Brain microvascular endothelial cell (primary cell): ENCODE results near the gene BCR.

Experiments used
- DNase-seq: peaks from one replicate; pipeline ENCODE4 v3.0.0-alpha.2; 2020
- H3K27ac ChIP-seq: fragments of 250-450 bp; sonication (Bioruptor Pico); 2 replicates; pipeline ENCODE4 v1.5.1; 2020; ENCODE audit warnings: mild to moderate bottlenecking, moderate library complexity
- H3K27me3 ChIP-seq: fragments of 250-450 bp; sonication (Bioruptor Pico); replicated peaks from 2 replicates; pipeline ENCODE4 v1.5.1; 2020; ENCODE audit warnings: mild to moderate bottlenecking
- H3K36me3 ChIP-seq: fragments of 250-450 bp; sonication (Bioruptor Pico); replicated peaks from 2 replicates; pipeline ENCODE4 v1.5.1; 2020; ENCODE audit warnings: mild to moderate bottlenecking
- H3K4me3 ChIP-seq: 2 replicates; pipeline ENCODE4 v1.5.1; 2011; ENCODE audit warnings: low read depth, mild to moderate bottlenecking, control low read depth, low read length, moderate library complexity
- CTCF ChIP-seq: IDR thresholded peaks from 2 replicates; pipeline ENCODE4 v1.5.1; 2011; ENCODE audit warnings: low read depth, mild to moderate bottlenecking, moderate library complexity, low read length, control low read depth, inconsistent platforms; ENCODE audit errors: missing control alignments
- in situ Hi-C: cut with HindIII; loops from 2 replicates; pipeline ENCODE4 v1.10.0; 2017; ENCODE audit warnings: low sequenced_read_pairs, low pct_ligation_motif_present

Gene BCR

GRCh38 chr22:23224846-23225245 is 44.5 kb downstream of the BCR start:
- Histone ChIP-seq H3K27ac (no peak overlapping the region), H3K27me3 (peaks cover 10% of the 10 kb centered on the region), H3K4me3 (no peak overlapping the region), H3K36me3 (peaks cover 2% of the 10 kb centered on the region)
- no peak for TF ChIP-seq CTCF
- no peak for DNase-seq
- in situ Hi-C loops: no loop called here

GRCh38 chr22:23225337-23225723 is 45.0 kb downstream of the BCR start:
- peaks cover 10% of the 10 kb centered on the region for H3K27me3 ChIP-seq
- H3K27ac ChIP-seq: peak overlapping the region; percentile 77
- H3K4me3 ChIP-seq: no peak overlapping the region
- in situ Hi-C loops: no loop called here
- DNase-seq: no peak
- no peak for TF ChIP-seq CTCF
- H3K36me3 ChIP-seq: peaks cover 2% of the 10 kb centered on the region

GRCh38 chr22:23225724-23226496 is 45.6 kb downstream of the BCR start:
- Histone ChIP-seq H3K36me3 (peaks cover 2% of the 10 kb centered on the region), H3K4me3 (no peak overlapping the region), H3K27me3 (peaks cover 10% of the 10 kb centered on the region), H3K27ac (peak overlapping the region; percentile 77)
- peak; percentile 21 for DNase-seq
- in situ Hi-C loops: no loop called here
- TF ChIP-seq CTCF: no peak

GRCh38 chr22:23226497-23226850 is 46.2 kb downstream of the BCR start:
- TF ChIP-seq CTCF: no peak
- no peak overlapping the region for H3K4me3 ChIP-seq
- no peaks in the 10 kb centered on the region for H3K36me3 ChIP-seq
- in situ Hi-C loops: no loop called here
- peak overlapping the region; percentile 77 for H3K27ac ChIP-seq
- peaks cover 10% of the 10 kb centered on the region for H3K27me3 ChIP-seq
- no peak for DNase-seq

- TF ChIP-seq CTCF: no peak
- Histone ChIP-seq H3K27ac (peak overlapping the region; percentile 8), H3K36me3 (no peaks in the 10 kb centered on the region), H3K4me3 (no peak overlapping the region), H3K27me3 (peaks cover 10% of the 10 kb centered on the region)
- DNase-seq: no peak
- in situ Hi-C loops: no loop called here
Observed at GRCh38 chr22:23227380-23227779, 47.1 kb downstream of the BCR start.

- no peaks in the 10 kb centered on the region for H3K36me3 ChIP-seq
- peaks cover 10% of the 10 kb centered on the region for H3K27me3 ChIP-seq
- no peak for DNase-seq
- H3K4me3 ChIP-seq: no peak overlapping the region
- in situ Hi-C loops: no loop called here
- no peak overlapping the region for H3K27ac ChIP-seq
- TF ChIP-seq CTCF: no peak
Observed at GRCh38 chr22:23228503-23228902, 48.2 kb downstream of the BCR start.
